OCI-LY1 (cell line): ENCODE data around the gene ARHGEF16.

Source experiments
- H2AFZ ChIP-seq: fragments of 200-600 bp; sonication (generic), shearing (Covaris generic); 2 replicates; pipeline ENCODE4 v1.6.0; 2014; ENCODE audit warnings: antibody characterized with exemption, mild to moderate bottlenecking, low read length
- H3F3A ChIP-seq: fragments of 200-600 bp; sonication (generic), shearing (Covaris generic); 2 replicates; pipeline ENCODE4 v1.6.0; 2014; ENCODE audit warnings: mild to moderate bottlenecking, antibody characterized with exemption, low read length, moderate library complexity; ENCODE audit not compliant: insufficient read depth
- H3K27ac ChIP-seq: fragments of 200-600 bp; sonication (generic); 2 replicates; pipeline ENCODE4 v1.5.1; 2014; ENCODE audit warnings: low read length, mixed run types, mild to moderate bottlenecking, low read depth; ENCODE audit not compliant: poor library complexity, severe bottlenecking
- H3K27me3 ChIP-seq: fragments of 200-600 bp; sonication (generic); 2 replicates; pipeline ENCODE4 v1.6.0; 2014; ENCODE audit warnings: antibody characterized with exemption, mild to moderate bottlenecking, low read length, moderate library complexity; ENCODE audit not compliant: insufficient read depth
- H3K36me3 ChIP-seq: fragments of 200-600 bp; sonication (generic); 2 replicates; pipeline ENCODE4 v1.6.1; 2014; ENCODE audit warnings: mild to moderate bottlenecking, antibody characterized with exemption, low read length, moderate library complexity, mixed read lengths; ENCODE audit not compliant: insufficient read depth
- H3K4me1 ChIP-seq: fragments of 200-600 bp; sonication (generic); 2 replicates; pipeline ENCODE4 v1.5.1; 2014; ENCODE audit warnings: mild to moderate bottlenecking, low read length, moderate library complexity; ENCODE audit not compliant: insufficient read depth, severe bottlenecking
- H3K4me2 ChIP-seq: fragments of 200-600 bp; sonication (generic), shearing (Covaris generic); 2 replicates; pipeline ENCODE4 v1.6.1; 2014; ENCODE audit warnings: low read length
- H3K4me3 ChIP-seq: fragments of 200-600 bp; sonication (generic); 2 replicates; pipeline ENCODE4 v1.5.1; 2014; ENCODE audit warnings: low read length, low read depth, mild to moderate bottlenecking, mixed read lengths; ENCODE audit not compliant: poor library complexity, severe bottlenecking
- H3K79me2 ChIP-seq: fragments of 200-600 bp; shearing (Covaris generic); 2 replicates; pipeline ENCODE4 v1.6.1; 2016; ENCODE audit warnings: mixed run types, low read length, mixed read lengths; ENCODE audit not compliant: insufficient read depth
- H3K9ac ChIP-seq: fragments of 200-600 bp; sonication (generic), shearing (Covaris generic); 2 replicates; pipeline ENCODE4 v1.6.1; 2014; ENCODE audit warnings: mild to moderate bottlenecking, low read length, mixed read lengths
- H3K9me2 ChIP-seq: fragments of 200-600 bp; sonication (generic), shearing (Covaris generic); 2 replicates; pipeline ENCODE4 v1.6.1; 2014; ENCODE audit warnings: low read depth, mild to moderate bottlenecking, low read length, mixed read lengths
- H3K9me3 ChIP-seq: fragments of 200-600 bp; shearing (Covaris generic); 2 replicates; pipeline ENCODE4 v1.6.1; 2014; ENCODE audit warnings: low read length, mixed read lengths
- H4K20me1 ChIP-seq: fragments of 200-600 bp; sonication (generic), shearing (Covaris generic); 2 replicates; pipeline ENCODE4 v1.6.0; 2016; ENCODE audit warnings: mild to moderate bottlenecking, low read length; ENCODE audit not compliant: insufficient read depth
- CTCF ChIP-seq: fragments of 200-600 bp; sonication (generic), shearing (Covaris generic); IDR thresholded peaks from 2 replicates; pipeline ENCODE4 v1.5.1; 2017; ENCODE audit warnings: mild to moderate bottlenecking, antibody characterized with exemption, low read length, moderate library complexity, mixed read lengths
- EZH2 ChIP-seq: fragments of 200-600 bp; sonication (generic), shearing (Covaris generic); IDR thresholded peaks from 2 replicates; pipeline ENCODE4 v1.8.0; 2017; ENCODE audit warnings: borderline replicate concordance, mixed run types, mild to moderate bottlenecking, antibody characterized with exemption, low read length, moderate library complexity, mixed read lengths

The ARHGEF16 gene

GRCh38 chr1:3405974-3406867, 48.2 kb upstream of the ARHGEF16 start:
- Histone ChIP-seq H3K9ac (no peak overlapping the region), H3K36me3 (no peaks in the 10 kb centered on the region), H3K27ac (no peak overlapping the region), H3K9me3 (no peaks in the 10 kb centered on the region), H3K4me2 (no peak overlapping the region), H3K4me3 (no peak overlapping the region), H3K27me3 (no peaks in the 10 kb centered on the region), H3K4me1 (no peaks in the 10 kb centered on the region), H3K9me2 (no peaks in the 10 kb centered on the region), H4K20me1 (no peaks in the 10 kb centered on the region), H3F3A (no peaks in the 10 kb centered on the region), H3K79me2 (no peaks in the 10 kb centered on the region), H2AFZ (no peak overlapping the region)
- TF ChIP-seq CTCF (no peak), EZH2 (no peak)

DNA sequence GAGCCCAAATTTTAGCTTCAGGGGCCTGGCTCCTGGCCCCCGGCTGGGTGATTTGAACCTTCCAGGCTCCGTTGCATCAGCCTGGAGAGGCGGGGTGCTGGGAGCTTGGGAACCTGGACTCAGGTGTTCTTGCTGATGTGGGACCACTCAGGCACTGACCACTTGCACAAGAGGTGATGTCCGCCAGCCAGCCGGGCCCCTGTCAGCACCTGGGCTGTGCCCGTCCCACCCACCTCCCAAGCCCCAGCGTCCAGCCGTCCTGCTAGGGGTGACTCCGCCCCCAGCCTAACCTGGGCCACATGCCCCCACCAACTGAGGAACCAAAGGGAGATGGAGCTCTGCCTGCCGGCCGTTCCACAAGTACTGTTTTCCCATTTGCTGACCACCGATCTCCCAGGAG, 47.4 kb upstream of the ARHGEF16 start:
- Histone ChIP-seq H3K79me2 (no peaks in the 10 kb centered on the region), H3K4me3 (no peak overlapping the region), H4K20me1 (no peaks in the 10 kb centered on the region), H3K4me1 (no peaks in the 10 kb centered on the region), H3K9ac (no peak overlapping the region), H3K9me3 (no peaks in the 10 kb centered on the region), H3K9me2 (no peaks in the 10 kb centered on the region), H3F3A (no peaks in the 10 kb centered on the region), H3K27ac (no peak overlapping the region), H3K27me3 (no peaks in the 10 kb centered on the region), H3K4me2 (no peak overlapping the region), H2AFZ (no peak overlapping the region), H3K36me3 (no peaks in the 10 kb centered on the region)
- TF ChIP-seq EZH2 (no peak), CTCF (no peak)

DNA sequence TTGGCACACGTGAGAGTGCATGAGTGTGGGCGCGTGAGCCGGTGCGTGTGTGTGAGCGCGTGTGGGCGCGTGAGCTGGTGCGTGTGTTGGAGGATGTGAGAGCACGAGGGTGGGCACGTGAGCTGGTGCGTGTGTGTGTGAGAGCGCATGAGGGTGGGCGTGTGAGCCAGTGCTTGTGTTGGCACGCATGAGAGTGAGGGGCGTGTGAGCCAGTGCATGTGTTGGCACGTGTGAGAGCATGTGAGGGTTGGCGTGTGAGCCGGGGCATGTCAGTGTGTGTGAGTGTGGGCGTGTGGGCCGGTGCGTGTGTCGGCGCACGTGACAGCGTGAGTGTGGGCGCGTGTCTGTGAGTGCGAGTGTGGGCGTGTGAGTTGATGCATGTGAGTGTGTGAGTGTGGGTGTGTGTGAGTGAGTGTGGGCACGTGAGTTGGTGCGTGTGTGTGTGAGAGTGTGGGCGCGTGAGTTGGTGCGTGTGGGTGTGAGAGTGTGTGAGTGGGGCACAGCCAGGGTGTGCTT, 45.7 kb upstream of the ARHGEF16 start:
- H3K27me3 ChIP-seq, result no peaks in the 10 kb centered on the region

More for the DNA sequence above, 45.7 kb upstream of the ARHGEF16 start:
- H3K4me1 ChIP-seq, result no peaks in the 10 kb centered on the region
- H3K4me2 ChIP-seq, result no peak overlapping the region
- H3K79me2 ChIP-seq, result no peaks in the 10 kb centered on the region
- no peaks in the 10 kb centered on the region for H3K9me2 ChIP-seq
- H3K9ac ChIP-seq, result no peak overlapping the region
- H3K9me3 ChIP-seq, result no peaks in the 10 kb centered on the region
- H3K4me3 ChIP-seq, result no peak overlapping the region
- no peak overlapping the region for H3K27ac ChIP-seq
- no peaks in the 10 kb centered on the region for H3F3A ChIP-seq
- no peak overlapping the region for H2AFZ ChIP-seq
- TF ChIP-seq EZH2 (no peak), CTCF (no peak)
- H4K20me1 ChIP-seq, result no peaks in the 10 kb centered on the region
- H3K36me3 ChIP-seq, result no peaks in the 10 kb centered on the region
